Measurements from ENCODE around the gene EVI5.

DNA sequence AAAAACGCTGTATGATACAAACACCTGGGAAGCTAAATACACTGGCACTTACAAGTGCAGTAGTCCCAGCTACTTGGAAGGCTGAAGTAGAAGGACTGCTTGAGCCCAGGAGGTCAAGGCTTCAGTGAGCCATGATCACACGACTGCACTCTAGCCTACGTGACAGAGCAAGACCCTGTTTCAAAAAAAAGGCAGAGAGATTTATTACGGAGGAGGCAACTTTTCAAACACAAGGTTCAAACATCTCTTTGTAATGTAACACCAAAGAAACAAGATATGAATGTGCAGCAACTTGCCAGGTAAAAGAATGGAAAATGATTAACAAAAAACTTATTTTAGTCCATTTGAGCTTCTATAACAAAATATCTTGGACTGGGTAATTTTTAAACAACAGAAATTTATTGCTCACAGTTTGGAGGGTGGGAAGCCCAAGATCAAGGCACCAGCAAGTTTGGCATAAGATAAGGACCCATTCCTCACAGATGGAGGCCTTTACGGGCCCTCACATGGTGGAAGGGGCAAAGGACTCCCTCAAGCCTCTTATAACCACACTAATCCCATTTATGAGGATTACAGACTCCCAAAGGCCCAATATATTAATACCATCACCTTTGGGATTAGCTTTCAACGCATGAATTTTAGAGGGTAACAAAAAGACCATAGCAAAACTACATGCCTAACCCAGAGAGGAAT is 73.3 kb downstream of the EVI5 start:
- TF ChIP-seq, protein P1, sequence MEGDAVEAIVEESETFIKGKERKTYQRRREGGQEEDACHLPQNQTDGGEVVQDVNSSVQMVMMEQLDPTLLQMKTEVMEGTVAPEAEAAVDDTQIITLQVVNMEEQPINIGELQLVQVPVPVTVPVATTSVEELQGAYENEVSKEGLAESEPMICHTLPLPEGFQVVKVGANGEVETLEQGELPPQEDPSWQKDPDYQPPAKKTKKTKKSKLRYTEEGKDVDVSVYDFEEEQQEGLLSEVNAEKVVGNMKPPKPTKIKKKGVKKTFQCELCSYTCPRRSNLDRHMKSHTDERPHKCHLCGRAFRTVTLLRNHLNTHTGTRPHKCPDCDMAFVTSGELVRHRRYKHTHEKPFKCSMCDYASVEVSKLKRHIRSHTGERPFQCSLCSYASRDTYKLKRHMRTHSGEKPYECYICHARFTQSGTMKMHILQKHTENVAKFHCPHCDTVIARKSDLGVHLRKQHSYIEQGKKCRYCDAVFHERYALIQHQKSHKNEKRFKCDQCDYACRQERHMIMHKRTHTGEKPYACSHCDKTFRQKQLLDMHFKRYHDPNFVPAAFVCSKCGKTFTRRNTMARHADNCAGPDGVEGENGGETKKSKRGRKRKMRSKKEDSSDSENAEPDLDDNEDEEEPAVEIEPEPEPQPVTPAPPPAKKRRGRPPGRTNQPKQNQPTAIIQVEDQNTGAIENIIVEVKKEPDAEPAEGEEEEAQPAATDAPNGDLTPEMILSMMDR (IDR thresholded peaks at IDR 0.05; ENCODE audit: poor library complexity), result no peak
- no peak for TF ChIP-seq EZH2 (IDR thresholded peaks at IDR 0.05; ENCODE audit: borderline replicate concordance)
- TF ChIP-seq EZH2phosphoT487 (IDR thresholded peaks at IDR 0.05; ENCODE audit: low read depth, severe bottlenecking, unreplicated experiment), result no peak

Data from hepatocyte (in vitro differentiated cells).